ENCODE data around the gene ZC3H12D. TPM values are rescaled to one million over a fixed set of nuclear protein-coding genes. Genes with fewer than 3 reads are reported as not detected.

The ZC3H12D gene
- total and polyA plus RNA-seq, 2 experiments from 2014 or later = 0.07 TPM; not detected in 1

- TF ChIP-seq, protein P1, sequence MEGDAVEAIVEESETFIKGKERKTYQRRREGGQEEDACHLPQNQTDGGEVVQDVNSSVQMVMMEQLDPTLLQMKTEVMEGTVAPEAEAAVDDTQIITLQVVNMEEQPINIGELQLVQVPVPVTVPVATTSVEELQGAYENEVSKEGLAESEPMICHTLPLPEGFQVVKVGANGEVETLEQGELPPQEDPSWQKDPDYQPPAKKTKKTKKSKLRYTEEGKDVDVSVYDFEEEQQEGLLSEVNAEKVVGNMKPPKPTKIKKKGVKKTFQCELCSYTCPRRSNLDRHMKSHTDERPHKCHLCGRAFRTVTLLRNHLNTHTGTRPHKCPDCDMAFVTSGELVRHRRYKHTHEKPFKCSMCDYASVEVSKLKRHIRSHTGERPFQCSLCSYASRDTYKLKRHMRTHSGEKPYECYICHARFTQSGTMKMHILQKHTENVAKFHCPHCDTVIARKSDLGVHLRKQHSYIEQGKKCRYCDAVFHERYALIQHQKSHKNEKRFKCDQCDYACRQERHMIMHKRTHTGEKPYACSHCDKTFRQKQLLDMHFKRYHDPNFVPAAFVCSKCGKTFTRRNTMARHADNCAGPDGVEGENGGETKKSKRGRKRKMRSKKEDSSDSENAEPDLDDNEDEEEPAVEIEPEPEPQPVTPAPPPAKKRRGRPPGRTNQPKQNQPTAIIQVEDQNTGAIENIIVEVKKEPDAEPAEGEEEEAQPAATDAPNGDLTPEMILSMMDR (conservative IDR thresholded peaks at IDR 0.05; ENCODE audit: low read depth in 2 of 2) = no peak
- TF ChIP-seq, protein P2, sequence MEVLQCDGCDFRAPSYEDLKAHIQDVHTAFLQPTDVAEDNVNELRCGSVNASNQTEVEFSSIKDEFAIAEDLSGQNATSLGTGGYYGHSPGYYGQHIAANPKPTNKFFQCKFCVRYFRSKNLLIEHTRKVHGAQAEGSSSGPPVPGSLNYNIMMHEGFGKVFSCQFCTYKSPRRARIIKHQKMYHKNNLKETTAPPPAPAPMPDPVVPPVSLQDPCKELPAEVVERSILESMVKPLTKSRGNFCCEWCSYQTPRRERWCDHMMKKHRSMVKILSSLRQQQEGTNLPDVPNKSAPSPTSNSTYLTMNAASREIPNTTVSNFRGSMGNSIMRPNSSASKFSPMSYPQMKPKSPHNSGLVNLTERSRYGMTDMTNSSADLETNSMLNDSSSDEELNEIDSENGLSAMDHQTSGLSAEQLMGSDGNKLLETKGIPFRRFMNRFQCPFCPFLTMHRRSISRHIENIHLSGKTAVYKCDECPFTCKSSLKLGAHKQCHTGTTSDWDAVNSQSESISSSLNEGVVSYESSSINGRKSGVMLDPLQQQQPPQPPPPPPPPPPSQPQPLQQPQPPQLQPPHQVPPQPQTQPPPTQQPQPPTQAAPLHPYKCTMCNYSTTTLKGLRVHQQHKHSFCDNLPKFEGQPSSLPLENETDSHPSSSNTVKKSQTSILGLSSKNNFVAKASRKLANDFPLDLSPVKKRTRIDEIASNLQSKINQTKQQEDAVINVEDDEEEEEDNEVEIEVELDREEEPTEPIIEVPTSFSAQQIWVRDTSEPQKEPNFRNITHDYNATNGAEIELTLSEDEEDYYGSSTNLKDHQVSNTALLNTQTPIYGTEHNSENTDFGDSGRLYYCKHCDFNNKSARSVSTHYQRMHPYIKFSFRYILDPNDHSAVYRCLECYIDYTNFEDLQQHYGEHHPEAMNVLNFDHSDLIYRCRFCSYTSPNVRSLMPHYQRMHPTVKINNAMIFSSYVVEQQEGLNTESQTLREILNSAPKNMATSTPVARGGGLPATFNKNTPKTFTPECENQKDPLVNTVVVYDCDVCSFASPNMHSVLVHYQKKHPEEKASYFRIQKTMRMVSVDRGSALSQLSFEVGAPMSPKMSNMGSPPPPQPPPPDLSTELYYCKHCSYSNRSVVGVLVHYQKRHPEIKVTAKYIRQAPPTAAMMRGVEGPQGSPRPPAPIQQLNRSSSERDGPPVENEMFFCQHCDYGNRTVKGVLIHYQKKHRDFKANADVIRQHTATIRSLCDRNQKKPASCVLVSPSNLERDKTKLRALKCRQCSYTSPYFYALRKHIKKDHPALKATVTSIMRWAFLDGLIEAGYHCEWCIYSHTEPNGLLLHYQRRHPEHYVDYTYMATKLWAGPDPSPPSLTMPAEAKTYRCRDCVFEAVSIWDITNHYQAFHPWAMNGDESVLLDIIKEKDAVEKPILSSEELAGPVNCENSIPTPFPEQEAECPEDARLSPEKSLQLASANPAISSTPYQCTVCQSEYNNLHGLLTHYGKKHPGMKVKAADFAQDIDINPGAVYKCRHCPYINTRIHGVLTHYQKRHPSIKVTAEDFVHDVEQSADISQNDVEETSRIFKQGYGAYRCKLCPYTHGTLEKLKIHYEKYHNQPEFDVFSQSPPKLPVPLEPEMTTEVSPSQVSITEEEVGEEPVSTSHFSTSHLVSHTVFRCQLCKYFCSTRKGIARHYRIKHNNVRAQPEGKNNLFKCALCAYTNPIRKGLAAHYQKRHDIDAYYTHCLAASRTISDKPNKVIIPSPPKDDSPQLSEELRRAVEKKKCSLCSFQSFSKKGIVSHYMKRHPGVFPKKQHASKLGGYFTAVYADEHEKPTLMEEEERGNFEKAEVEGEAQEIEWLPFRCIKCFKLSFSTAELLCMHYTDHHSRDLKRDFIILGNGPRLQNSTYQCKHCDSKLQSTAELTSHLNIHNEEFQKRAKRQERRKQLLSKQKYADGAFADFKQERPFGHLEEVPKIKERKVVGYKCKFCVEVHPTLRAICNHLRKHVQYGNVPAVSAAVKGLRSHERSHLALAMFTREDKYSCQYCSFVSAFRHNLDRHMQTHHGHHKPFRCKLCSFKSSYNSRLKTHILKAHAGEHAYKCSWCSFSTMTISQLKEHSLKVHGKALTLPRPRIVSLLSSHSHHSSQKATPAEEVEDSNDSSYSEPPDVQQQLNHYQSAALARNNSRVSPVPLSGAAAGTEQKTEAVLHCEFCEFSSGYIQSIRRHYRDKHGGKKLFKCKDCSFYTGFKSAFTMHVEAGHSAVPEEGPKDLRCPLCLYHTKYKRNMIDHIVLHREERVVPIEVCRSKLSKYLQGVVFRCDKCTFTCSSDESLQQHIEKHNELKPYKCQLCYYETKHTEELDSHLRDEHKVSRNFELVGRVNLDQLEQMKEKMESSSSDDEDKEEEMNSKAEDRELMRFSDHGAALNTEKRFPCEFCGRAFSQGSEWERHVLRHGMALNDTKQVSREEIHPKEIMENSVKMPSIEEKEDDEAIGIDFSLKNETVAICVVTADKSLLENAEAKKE (CRISPR knock-in tag; IDR thresholded peaks at IDR 0.05) = no peak
- TF ChIP-seq POLR2AphosphoS5 (IDR thresholded peaks at IDR 0.05; ENCODE audit: low read depth) (no peak), ZNF331 (CRISPR knock-in tag; IDR thresholded peaks at IDR 0.05; ENCODE audit: low read depth) (no peak), ETS1 (IDR thresholded peaks at IDR 0.05) (no peak)
Observed at GRCh38 chr6:149456311-149457021, 28.3 kb downstream of the ZC3H12D start (continued).
